Bronchial epithelial cell (primary cell): ENCODE data around the gene FSIP1. TPM values are rescaled to one million over a fixed set of nuclear protein-coding genes. Genes with fewer than 3 reads are reported as not detected.

Source experiments
- DNase-seq: peaks from one replicate; pipeline ENCODE4 v3.0.0-alpha.2; 2010; ENCODE audit warnings: low read depth
- FAIRE-seq: peaks from 2 replicates; lab custom pipeline; 2011; peaks lifted over from hg19 to GRCh38; lab: Jason Lieb, UNC
- H3K27me3 ChIP-seq: 2 replicates; pipeline ENCODE4 v1.5.1; 2011; ENCODE audit warnings: low read length; ENCODE audit not compliant: control insufficient read depth, insufficient read depth
- H3K36me3 ChIP-seq: 2 replicates; pipeline ENCODE4 v1.5.1; 2011; ENCODE audit warnings: low read length; ENCODE audit not compliant: control insufficient read depth, insufficient read depth
- H3K4me3 ChIP-seq: 2 replicates; pipeline ENCODE4 v1.5.1; 2011; ENCODE audit warnings: mild to moderate bottlenecking, low read depth, low read length, control low read depth
- CTCF ChIP-seq: IDR thresholded peaks from 2 replicates; pipeline ENCODE4 v1.5.1; 2011; ENCODE audit warnings: mild to moderate bottlenecking, moderate library complexity, low read length, control low read depth, inconsistent platforms; ENCODE audit not compliant: insufficient read depth, severe bottlenecking
- total RNA-seq: library from RNA; depleted of rRNA; stranded (reverse); fragments of >200 nt; gene quantifications from 2 replicates; pipeline ENCODE4 v1.2.1, GENCODE V29; 2014

FSIP1 gene
- total RNA-seq, 1 donor from 2014 or later, result 9.5 TPM

- no peaks in the 10 kb centered on the region for H3K27me3 ChIP-seq
- FAIRE-seq (no peak), DNase-seq (no peak)
- H3K36me3 ChIP-seq, result no peaks in the 10 kb centered on the region
- no peak overlapping the region for H3K4me3 ChIP-seq
- TF ChIP-seq CTCF, result no peak
Observed at GRCh38 chr15:39672184-39672583, 110.5 kb downstream of the FSIP1 start.

GRCh38 chr15:39670687-39671086 is 112.0 kb downstream of the FSIP1 start:
- no peaks in the 10 kb centered on the region for H3K36me3 ChIP-seq
- no peak for FAIRE-seq
- no peak for DNase-seq
- no peaks in the 10 kb centered on the region for H3K27me3 ChIP-seq
- TF ChIP-seq CTCF, result no peak
- H3K4me3 ChIP-seq, result no peak overlapping the region

- Histone ChIP-seq H3K36me3 (no peaks in the 10 kb centered on the region), H3K4me3 (no peak overlapping the region), H3K27me3 (no peaks in the 10 kb centered on the region)
- FAIRE-seq, result no peak
- no peak for TF ChIP-seq CTCF
- no peak for DNase-seq
Observed at GRCh38 chr15:39669661-39670060, 113.0 kb downstream of the FSIP1 start.

GRCh38 chr15:39669241-39669640 is 113.4 kb downstream of the FSIP1 start:
- no peak for FAIRE-seq

GRCh38 chr15:39668457-39668856 is 114.2 kb downstream of the FSIP1 start:
- TF ChIP-seq CTCF, result no peak
- FAIRE-seq, result no peak
- DNase-seq, result no peak
- Histone ChIP-seq H3K36me3 (no peaks in the 10 kb centered on the region), H3K4me3 (no peak overlapping the region), H3K27me3 (no peaks in the 10 kb centered on the region)

More at GRCh38 chr15:39669241-39669640, 113.4 kb downstream of the FSIP1 start:
- no peak for TF ChIP-seq CTCF
- no peaks in the 10 kb centered on the region for H3K27me3 ChIP-seq
- DNase-seq, result no peak
- no peaks in the 10 kb centered on the region for H3K36me3 ChIP-seq
- no peak overlapping the region for H3K4me3 ChIP-seq
